NCI-H526 (cell line): ENCODE results near the gene TOX2.
"Not testable (repeated sequence)": the region's sequence is repeated elsewhere in the genome, so short reads cannot be mapped to it uniquely, and the experiment has no call there.

Source experiments
- DNase-seq, 2 experiments: peaks; one replicate each; lab custom pipeline; 2025; lab: John Stamatoyannopoulos, UW

The TOX2 gene

GRCh38 chr20:44032583-44033331 is 118.1 kb downstream of the TOX2 start:
- DNase-seq: no peak

GRCh38 chr20:44033344-44033743 is 118.7 kb downstream of the TOX2 start:
- no peak for DNase-seq

DNA sequence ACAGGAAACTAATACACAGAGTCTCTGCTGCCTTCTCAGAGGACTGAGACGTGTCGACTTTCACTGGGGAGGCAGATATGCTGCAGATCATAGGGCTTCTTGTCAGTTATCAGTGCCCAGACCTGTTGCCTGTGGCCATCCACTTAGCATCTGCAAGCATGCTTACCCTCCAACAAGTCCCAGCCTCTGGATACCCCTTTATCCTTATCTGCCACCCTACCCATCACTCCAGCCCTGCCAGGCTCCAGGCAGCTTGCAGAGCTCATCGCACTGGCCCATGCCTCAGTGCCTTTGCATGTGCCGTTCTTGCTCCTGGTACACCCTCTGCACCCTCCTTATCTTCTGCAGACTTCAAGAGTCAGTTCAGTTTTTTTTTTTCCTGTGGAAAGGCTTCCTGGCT is 119.2 kb downstream of the TOX2 start:
- no peak for DNase-seq

- no peak for DNase-seq
Observed at GRCh38 chr20:44034451-44034850, 119.8 kb downstream of the TOX2 start.

- DNase-seq: no peak
Observed at GRCh38 chr20:44034965-44035635, 120.4 kb downstream of the TOX2 start.

DNA sequence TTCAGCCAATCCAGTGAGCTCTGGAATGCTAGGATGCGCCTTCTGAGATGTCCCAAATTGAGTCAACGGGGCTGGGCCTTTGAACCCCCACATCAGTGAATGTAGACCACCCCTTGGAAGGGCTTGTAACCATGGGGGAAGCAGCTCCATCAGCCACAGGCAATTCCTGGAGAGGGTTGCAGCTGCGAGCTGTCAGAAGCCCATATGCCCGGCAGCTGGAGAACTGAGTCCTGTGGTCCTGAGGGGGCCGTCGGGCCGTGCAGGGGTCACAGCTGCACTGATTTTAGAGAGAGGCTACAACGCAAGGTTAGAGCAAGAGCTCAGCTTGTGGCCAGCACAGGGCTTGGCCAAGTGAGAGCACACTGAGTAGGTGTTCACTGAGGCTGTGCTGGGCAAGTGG is 121.3 kb downstream of the TOX2 start:
- DNase-seq: no peak

- DNase-seq: peak in 1 of 2 experiments; percentile 37
Observed at GRCh38 chr20:44036441-44036840, 121.8 kb downstream of the TOX2 start.

DNA sequence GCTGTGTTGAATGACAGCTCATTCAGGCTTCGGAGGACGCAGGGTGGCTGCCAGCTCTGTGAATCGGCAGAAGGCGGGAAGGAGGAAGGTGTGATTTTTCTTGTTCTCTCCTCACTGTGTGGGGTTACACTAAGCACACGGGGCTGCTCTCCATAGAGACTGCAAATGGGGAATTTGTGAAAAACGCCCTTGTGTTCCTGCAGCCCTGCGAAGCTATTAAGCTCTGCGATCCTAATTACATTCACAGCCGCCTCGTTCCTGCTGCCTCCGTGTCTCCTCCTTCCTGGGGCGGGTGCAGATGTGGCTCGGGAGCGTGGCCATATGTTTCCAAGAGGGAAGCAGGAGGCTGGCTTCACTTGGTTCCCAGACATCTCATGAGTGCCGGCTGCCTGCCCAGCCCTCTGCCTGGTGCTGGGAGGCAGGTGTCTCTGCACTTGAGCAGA is 124.0 kb downstream of the TOX2 start:
- DNase-seq: no peak

DNA sequence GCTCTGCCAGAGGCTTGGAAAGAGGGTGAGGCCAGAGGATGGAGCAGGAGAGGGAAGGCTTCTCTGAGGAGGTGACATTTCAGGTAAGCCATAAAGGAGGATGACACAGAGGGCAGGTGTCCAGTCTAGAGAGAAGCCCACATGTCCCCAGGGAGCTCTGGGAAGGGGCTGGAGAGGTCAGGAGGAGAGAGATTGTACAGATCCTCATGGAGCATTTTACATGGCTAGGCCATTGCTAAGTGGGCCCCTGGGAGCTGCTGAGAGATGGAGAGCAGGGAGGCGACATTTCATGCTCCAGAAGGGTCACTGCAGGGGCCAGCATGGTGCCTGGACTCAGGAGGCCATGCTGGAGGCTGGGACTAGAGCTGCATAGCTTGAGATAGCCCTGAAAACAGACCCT is 124.5 kb downstream of the TOX2 start:
- no peak for DNase-seq

DNA sequence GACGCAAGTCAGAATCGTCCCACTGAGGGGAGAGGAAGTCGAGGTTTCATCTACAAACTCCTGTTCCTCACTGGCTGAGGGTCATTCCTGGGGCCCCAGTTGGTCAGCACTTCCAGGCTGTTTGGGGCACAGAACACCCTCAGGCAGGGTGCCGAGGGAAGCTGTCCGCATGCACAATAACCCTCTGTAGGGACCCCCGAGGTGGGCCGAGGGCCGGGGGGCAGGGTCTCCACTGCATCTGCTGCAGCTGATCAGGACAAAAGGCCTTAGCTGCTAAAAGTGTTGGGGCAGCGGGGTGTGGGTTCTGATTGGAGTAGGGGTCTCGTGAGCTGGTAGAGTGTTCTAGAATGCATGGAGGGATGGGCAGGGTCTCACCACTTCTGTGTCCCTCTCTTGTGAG is 125.1 kb downstream of the TOX2 start:
- DNase-seq: no peak

GRCh38 chr20:44040202-44040915 is 125.7 kb downstream of the TOX2 start:
- DNase-seq: no peak

- DNase-seq: no peak
Observed at GRCh38 chr20:44041001-44041400, 126.3 kb downstream of the TOX2 start.

DNA sequence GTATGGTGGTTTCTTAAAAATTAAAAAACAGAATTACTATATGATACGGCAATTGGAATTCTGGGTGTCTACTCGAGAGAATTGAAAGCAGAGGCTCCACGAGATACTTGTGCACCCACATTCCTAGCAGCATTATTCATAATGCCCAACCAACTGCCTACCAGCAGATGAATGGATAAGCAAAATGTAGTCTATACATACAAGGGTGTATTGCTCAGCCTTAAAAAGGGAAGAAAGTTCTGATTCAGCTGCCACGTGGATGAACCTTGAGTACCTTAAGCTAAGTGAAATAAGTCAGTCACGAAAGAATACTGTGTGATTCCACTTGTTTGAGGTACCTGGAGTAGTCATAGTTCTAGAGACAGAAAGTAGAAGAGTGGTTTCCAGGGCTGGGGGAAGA is 130.1 kb downstream of the TOX2 start:
- not testable (repeated sequence) for DNase-seq

DNA sequence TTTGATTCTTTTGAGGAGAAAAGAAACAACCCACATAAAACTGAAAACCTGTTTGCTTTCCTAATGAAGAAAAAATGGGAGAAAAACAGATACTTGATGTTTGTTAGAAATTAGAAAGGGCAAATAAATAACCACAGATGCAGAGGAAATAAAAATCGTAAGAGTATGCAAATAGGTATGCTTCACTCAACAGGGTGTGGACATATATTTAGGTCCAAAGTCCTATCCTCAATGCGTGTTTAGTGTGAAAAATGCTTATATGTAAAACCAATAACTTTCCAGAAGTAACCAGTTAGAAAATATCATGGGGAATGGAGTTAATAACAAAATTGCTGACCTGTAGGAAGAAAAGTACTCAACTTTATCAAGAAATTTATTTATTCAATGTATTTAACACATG is 135.7 kb downstream of the TOX2 start:
- peak in 1 of 2 experiments; percentile 18 for DNase-seq

- no peak for DNase-seq
Observed at GRCh38 chr20:44050925-44051660, 136.4 kb downstream of the TOX2 start.

DNA sequence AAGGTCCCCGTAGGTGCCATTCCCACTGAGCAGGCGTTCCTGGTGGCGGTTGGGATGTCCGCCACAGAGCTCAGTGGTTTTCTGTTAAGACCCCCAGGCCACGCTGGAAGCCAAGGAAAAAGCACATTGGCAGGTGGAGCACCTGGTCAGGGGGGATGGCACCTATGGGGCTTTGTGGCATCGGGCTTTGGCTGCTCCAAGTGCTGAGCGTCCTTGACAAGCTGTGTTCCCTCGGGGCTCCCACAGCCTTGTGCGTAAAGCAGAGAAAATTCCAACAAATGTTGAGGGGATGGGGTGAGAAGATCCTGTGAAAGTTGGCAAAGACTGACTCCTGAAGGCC is 137.0 kb downstream of the TOX2 start:
- no peak for DNase-seq

DNA sequence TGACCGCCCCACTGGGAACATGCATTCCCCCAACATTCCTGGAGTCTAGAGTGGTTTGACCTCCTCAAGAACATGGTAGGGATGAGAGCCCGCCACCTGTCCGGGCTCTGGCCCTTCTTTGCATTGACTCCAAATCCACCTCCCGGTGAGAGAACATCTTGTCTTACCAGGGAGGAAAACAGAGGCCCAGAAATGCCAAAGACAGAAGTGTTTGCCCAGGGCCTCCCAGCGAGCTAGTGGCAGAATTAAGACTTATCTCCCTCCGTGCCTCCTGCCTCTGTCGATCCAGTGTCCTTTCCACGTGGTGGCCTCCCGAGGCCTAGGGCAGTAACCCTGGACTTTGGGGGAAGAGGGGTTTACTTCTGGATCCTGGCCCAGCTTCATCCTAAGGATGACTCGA is 137.5 kb downstream of the TOX2 start:
- no peak for DNase-seq

DNA sequence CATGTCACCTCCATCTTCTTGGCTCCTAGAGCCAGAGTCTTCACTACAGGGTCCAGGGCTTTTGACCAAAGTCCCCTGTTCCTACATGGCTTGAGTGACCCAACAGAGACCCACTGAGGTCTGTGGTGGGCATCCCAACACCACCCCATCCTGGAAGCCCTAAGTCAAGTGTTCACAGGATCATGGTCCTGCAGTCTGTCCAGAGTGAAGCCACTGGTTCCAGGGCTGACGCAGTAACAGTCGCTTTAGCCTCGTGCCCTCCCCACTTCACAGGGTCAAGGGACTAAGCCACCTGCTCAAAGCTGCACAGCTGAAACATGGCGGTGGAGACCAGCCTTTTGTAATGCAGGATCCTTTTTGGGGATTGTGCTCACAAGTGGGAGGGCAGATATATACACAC is 138.4 kb downstream of the TOX2 start:
- no peak for DNase-seq

DNA sequence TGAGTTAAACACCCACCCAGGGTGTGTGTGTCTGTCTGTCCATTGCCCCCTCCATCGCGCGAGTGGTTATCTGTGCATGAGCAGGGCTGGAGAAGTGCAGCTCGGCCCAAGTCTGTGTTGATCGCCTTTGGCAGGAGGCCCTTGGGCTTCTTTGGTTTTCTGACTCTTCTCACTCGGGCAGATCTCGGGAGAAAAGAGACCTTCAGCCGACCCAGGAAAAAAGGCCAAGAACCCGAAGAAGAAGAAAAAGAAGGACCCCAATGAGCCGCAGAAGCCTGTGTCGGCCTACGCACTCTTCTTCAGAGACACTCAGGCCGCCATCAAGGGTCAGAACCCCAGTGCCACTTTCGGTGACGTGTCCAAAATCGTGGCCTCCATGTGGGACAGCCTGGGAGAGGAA is 139.5 kb downstream of the TOX2 start:
- no peak for DNase-seq

DNA sequence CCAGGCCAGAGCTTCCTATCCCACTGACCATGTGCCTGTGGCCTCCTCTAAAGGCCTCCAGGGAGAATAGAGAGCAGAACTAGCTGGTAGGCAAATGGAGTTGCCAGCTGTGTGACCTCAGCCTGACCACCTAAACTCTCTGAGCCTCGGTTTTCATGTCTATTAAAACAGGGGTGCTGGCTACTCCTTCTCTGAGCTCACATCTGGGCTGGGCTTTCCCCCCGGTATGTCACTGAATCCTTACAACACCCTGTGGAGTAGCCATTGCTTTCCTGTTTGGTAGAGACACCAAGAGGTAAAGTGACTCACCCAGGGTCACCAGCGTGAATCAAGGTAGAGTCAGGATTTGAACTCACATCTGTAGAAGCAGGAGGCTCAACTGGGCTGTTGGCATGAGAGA is 140.2 kb downstream of the TOX2 start:
- DNase-seq: no peak

DNA sequence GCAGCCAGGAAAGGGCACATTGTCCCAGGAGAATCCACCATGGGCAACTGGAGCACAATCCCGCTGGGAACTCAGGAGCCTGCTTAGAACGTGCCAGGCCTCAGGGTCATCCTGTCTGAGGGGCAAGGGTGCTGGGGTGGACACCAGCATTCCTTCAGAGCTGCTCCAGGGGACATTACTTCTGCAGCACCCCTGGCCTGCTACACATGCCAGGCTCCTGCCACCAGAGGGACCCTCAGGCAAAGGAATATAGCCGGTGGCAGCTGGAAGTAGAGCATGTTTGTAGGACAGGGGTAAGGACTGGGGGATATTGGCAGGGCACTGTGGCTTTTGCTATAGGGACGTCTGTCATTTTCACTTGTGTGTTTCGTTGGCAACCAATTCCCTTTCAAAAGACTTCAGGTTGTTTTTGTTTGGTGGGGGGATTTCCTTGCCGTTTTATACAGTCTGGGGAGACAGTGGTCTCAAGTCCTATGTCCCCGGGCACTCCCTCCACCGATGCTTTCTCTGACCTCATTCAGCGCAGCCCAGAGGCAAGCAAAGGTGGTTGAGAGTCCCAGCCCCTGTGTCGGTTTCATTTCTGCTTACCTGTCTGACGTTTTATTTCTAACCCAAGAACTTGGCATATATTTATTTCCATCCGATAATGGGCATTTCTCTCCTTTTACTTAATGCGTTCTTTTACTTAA is 141.5 kb downstream of the TOX2 start:
- peak; percentile 37 to 58 for DNase-seq
